Tibial nerve (tissue), 4 donors: ENCODE results near the gene PTGR1. TPM values are rescaled to one million over a fixed set of nuclear protein-coding genes. Genes with fewer than 3 reads are reported as not detected.
"Not testable (repeated sequence)": the region's sequence is repeated elsewhere in the genome, so short reads cannot be mapped to it uniquely, and the experiment has no call there.

Experiments
- DNase-seq, 2 donors: peaks; one replicate each; pipeline ENCODE4 v3.0.0-alpha.2; 2019; ENCODE audit warnings: low spot score in 2 of 2
- H3K27ac ChIP-seq, 4 donors: fragments of 200-600 bp; sonication (generic) in 3 of 4; one replicate each; pipeline ENCODE4 v1.5.1; 2017 to 2019; ENCODE audit warnings: mild to moderate bottlenecking in 1 of 4
- H3K27me3 ChIP-seq, 2 donors: fragments of 200-600 bp; sonication (generic) in 1 of 2; one replicate each; pipeline versions ENCODE4 v1.5.1 to v1.6.0; 2017 to 2019
- H3K36me3 ChIP-seq, 3 donors: fragments of 200-600 bp; sonication (generic); one replicate each; pipeline ENCODE4 v1.5.1; 2018 to 2019
- H3K4me1 ChIP-seq, 4 donors: fragments of 200-600 bp; sonication (generic) in 3 of 4; one replicate each; pipeline ENCODE4 v1.5.1; 2017 to 2019
- H3K4me3 ChIP-seq, 4 donors: fragments of 200-600 bp; sonication (generic) in 3 of 4; one replicate each; pipeline ENCODE4 v1.5.1; 2017 to 2019; ENCODE audit warnings: mild to moderate bottlenecking in 1 of 4, moderate library complexity in 1 of 4
- H3K9me3 ChIP-seq, 4 donors: fragments of 200-600 bp; sonication (generic) in 3 of 4; one replicate each; pipeline ENCODE4 v1.5.1; 2017 to 2019
- EP300 ChIP-seq, 2 donors: sonication (generic); formaldehyde crosslinking; IDR thresholded peaks; one replicate each; pipeline ENCODE4 v1.6.1; 2017; ENCODE audit warnings: antibody characterized with exemption in 2 of 2, mild to moderate bottlenecking in 1 of 2
- POLR2A ChIP-seq, 2 donors: fragments of 450-650 bp; IDR thresholded peaks; one replicate each; pipeline ENCODE4 v1.6.1; 2017; ENCODE audit warnings: antibody characterized with exemption in 2 of 2, mild to moderate bottlenecking in 2 of 2, moderate library complexity in 2 of 2
- WGBS, 2 donors: methylation state at CpG; one replicate each; pipeline ENCODE4 v1.1.5; 2018; 5-methylcytosine and 5-hydroxymethylcytosine counted together
- total RNA-seq, 4 donors: library from RNA; depleted of rRNA; stranded (reverse); fragments of >200 nt; gene quantifications; one replicate each; pipeline ENCODE4 v1.1.0, GENCODE V29; 2016
- TF ChIP-seq, protein P1 (sequence below), 5 experiments: fragments of 200-600 bp in 3 of 5; fragments of 450-650 bp in 2 of 5; sonication (generic) in 3 of 5; IDR thresholded peaks; one replicate each; pipeline ENCODE4 v1.5.1; 2016 to 2019; ENCODE audit warnings: antibody characterized with exemption in 5 of 5, mild to moderate bottlenecking in 3 of 5, moderate library complexity in 2 of 5

Gene PTGR1
- total RNA-seq, 4 donors from 2014 or later, result 25.7 to 58.8 (median 30.7) TPM

DNA sequence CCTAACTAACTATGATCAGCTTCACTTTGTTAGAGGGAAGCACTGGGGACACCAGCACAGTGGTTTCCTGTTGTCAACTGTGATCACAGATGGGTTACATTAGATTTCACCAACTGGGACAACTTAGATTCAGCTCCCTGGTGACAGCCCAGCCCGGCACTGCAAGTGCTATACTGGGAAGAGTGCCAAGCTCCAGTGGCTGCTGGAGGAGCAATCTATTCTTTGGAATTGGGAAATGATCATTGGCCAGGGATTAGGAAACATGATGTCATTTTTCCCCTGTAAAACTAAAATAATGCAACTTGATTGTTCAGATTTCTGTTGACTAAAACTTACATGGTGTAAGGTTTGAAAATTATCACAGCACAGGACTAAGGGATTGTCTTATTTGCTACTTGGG lies 33.2 kb downstream of the PTGR1 start:
- H3K36me3 ChIP-seq, result peaks cover 11 to 100% (median 28%) of the 10 kb centered on the region in 3 donors
- H3K9me3 ChIP-seq, result peaks cover 0 to 35% (median 5%) of the 10 kb centered on the region in 4 donors
- WGBS, 2 donors, result 20% methylated on average over 1 of the region's 1 CpG

GRCh38 chr9:111561165-111561719 lies 38.2 kb downstream of the PTGR1 start:
- TF ChIP-seq EP300 (IDR thresholded peaks at IDR 0.05), result no peak
- TF ChIP-seq, protein P1, sequence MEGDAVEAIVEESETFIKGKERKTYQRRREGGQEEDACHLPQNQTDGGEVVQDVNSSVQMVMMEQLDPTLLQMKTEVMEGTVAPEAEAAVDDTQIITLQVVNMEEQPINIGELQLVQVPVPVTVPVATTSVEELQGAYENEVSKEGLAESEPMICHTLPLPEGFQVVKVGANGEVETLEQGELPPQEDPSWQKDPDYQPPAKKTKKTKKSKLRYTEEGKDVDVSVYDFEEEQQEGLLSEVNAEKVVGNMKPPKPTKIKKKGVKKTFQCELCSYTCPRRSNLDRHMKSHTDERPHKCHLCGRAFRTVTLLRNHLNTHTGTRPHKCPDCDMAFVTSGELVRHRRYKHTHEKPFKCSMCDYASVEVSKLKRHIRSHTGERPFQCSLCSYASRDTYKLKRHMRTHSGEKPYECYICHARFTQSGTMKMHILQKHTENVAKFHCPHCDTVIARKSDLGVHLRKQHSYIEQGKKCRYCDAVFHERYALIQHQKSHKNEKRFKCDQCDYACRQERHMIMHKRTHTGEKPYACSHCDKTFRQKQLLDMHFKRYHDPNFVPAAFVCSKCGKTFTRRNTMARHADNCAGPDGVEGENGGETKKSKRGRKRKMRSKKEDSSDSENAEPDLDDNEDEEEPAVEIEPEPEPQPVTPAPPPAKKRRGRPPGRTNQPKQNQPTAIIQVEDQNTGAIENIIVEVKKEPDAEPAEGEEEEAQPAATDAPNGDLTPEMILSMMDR (IDR thresholded peaks at IDR 0.05), result no peak
- Histone ChIP-seq H3K4me1 (no peaks in the 10 kb centered on the region), H3K9me3 (peaks cover 0 to 30% (median 0%) of the 10 kb centered on the region in 4 donors), H3K4me3 (no peak overlapping the region), H3K27ac (no peak overlapping the region), H3K36me3 (peaks cover 6 to 81% (median 9%) of the 10 kb centered on the region in 3 donors), H3K27me3 (no peaks in the 10 kb centered on the region)
- no peak for DNase-seq

More for the DNA sequence above, 33.2 kb downstream of the PTGR1 start:
- Histone ChIP-seq H3K4me1 (no peaks in the 10 kb centered on the region), H3K27me3 (no peaks in the 10 kb centered on the region), H3K27ac (no peak overlapping the region), H3K4me3 (no peak overlapping the region)
- TF ChIP-seq, protein P1 (IDR thresholded peaks at IDR 0.05), result no peak
- no peak for TF ChIP-seq POLR2A (IDR thresholded peaks at IDR 0.05)
- TF ChIP-seq EP300 (IDR thresholded peaks at IDR 0.05), result no peak
- DNase-seq, result no peak

GRCh38 chr9:111559000-111559610 lies 40.3 kb downstream of the PTGR1 start:
- no peak overlapping the region for H3K4me3 ChIP-seq
- H3K27me3 ChIP-seq, result no peaks in the 10 kb centered on the region
- H3K4me1 ChIP-seq, result no peaks in the 10 kb centered on the region
- no peak for DNase-seq
- WGBS, 2 donors, result 89 to 91% methylated on average over 7 of the region's 7 CpGs
- TF ChIP-seq EP300 (IDR thresholded peaks at IDR 0.05), result no peak
- H3K36me3 ChIP-seq, result peaks cover 0 to 81% (median 0%) of the 10 kb centered on the region in 3 donors
- H3K27ac ChIP-seq, result no peak overlapping the region
- peaks cover 0 to 51% (median 3%) of the 10 kb centered on the region in 4 donors for H3K9me3 ChIP-seq

- not testable (repeated sequence) for DNase-seq
- WGBS, 2 donors, result 92% methylated on average over 2 of the region's 2 CpGs
These were observed 44.0 kb downstream of the PTGR1 start for GRCh38 chr9:111555425-111555824.

DNA sequence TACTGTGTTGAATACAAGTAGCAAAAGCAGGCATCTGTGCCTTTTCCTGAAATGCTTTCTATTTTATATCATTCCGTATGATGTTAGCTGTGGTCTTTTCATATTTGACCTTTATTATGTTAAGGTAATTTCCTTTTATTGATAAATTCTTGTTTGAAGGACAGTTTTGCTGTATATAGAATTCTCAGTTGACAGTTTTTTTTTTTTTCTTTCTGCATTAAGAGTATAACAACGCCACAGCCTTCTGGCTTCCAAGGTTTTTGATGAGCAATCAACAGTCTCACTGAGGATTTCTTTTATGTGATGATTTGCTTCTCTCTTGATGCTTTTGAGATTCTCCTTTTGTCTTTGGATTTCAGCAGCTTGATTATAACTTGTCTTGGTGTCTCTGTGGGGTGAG lies 50.8 kb downstream of the PTGR1 start:
- peaks cover 0 to 100% (median 0%) of the 10 kb centered on the region in 3 donors for H3K36me3 ChIP-seq
- 97 to 99% methylated on average over 2 of the region's 2 CpGs for WGBS, 2 donors
- no peak overlapping the region for H3K4me3 ChIP-seq
- H3K9me3 ChIP-seq, result peaks cover 0 to 100% (median 56%) of the 10 kb centered on the region in 4 donors
- H3K4me1 ChIP-seq, result no peaks in the 10 kb centered on the region
- no peak overlapping the region for H3K27ac ChIP-seq
- H3K27me3 ChIP-seq, result no peaks in the 10 kb centered on the region
- TF ChIP-seq, protein P1 (IDR thresholded peaks at IDR 0.05), result no peak
- TF ChIP-seq EP300 (IDR thresholded peaks at IDR 0.05), result no peak
- TF ChIP-seq POLR2A (IDR thresholded peaks at IDR 0.05), result no peak
- no peak for DNase-seq

More at GRCh38 chr9:111555425-111555824, 44.0 kb downstream of the PTGR1 start:
- H3K4me1 ChIP-seq, H3K27ac ChIP-seq, H3K4me3 ChIP-seq, H3K27me3 ChIP-seq: not testable (repeated sequence)
- Histone ChIP-seq H3K9me3 (peaks cover 0 to 83% (median 20%) of the 10 kb centered on the region in 4 donors), H3K36me3 (peaks cover 0 to 87% (median 0%) of the 10 kb centered on the region in 3 donors)

DNA sequence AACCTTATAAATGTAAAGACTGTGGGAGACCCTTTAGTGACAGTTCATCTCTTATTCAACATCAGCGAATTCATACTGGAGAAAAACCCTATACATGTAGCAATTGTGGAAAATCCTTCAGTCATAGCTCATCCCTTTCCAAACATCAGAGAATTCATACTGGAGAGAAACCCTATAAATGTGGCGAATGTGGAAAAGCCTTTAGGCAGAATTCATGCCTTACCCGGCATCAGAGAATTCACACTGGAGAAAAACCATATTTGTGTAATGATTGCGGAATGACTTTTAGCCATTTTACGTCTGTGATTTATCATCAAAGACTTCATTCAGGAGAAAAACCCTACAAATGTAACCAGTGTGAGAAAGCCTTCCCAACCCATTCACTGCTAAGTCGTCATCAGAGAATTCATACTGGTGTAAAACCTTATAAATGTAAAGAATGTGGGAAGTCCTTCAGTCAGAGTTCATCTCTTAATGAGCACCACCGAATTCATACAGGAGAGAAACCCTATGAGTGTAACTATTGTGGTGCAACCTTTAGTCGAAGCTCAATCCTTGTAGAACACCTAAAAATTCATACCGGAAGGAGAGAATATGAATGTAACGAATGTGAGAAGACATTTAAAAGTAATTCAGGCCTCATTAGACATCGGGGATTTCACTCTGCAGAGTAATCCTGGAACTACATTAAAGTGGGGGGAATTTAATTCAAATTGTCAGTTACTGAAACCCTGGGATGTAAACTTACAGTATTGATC lies 56.8 kb downstream of the PTGR1 start:
- no peak for DNase-seq
- Histone ChIP-seq H3K36me3 (peaks cover 0 to 97% (median 6%) of the 10 kb centered on the region in 3 donors), H3K4me3 (no peak overlapping the region), H3K27me3 (no peaks in the 10 kb centered on the region), H3K9me3 (peaks cover 3 to 100% (median 55%) of the 10 kb centered on the region in 4 donors), H3K4me1 (no peaks in the 10 kb centered on the region), H3K27ac (no peak overlapping the region)
- no peak for TF ChIP-seq POLR2A (IDR thresholded peaks at IDR 0.05)
- no peak for TF ChIP-seq EP300 (IDR thresholded peaks at IDR 0.05)
- TF ChIP-seq, protein P1 (IDR thresholded peaks at IDR 0.05), result no peak
- 95 to 96% methylated on average over 11 of the region's 11 CpGs for WGBS, 2 donors
